LHCN-M2 (cell line): ENCODE data around the gene POTEE. TPM values are rescaled to one million over a fixed set of nuclear protein-coding genes. Genes with fewer than 3 reads are reported as not detected.
"Not testable (repeated sequence)": the region's sequence is repeated elsewhere in the genome, so short reads cannot be mapped to it uniquely, and the experiment has no call there.

Experiments
- DNase-seq: peaks from one replicate; pipeline ENCODE4 v3.0.0-alpha.2; 2012; ENCODE audit warnings: low read depth
- polyA plus RNA-seq: library from polyadenylated mRNA; unstranded; fragments of >200 nt; gene quantifications from one replicate; pipeline ENCODE4 v1.2.1, GENCODE V29; 2012; ENCODE audit warnings: missing spikeins
- total RNA-seq: library from RNA; depleted of rRNA; stranded (reverse); fragments of >200 nt; gene quantifications from 2 replicates; pipeline ENCODE4 v1.2.3, GENCODE V29; 2014; rRNA removed

POTEE gene
- total RNA-seq = not detected in 2 replicates
- 0.11 TPM for polyA plus RNA-seq

GRCh38 chr2:131209030-131209772 is at the start of gene POTEE:
Gene POTEE, plus strand, starts transcription at chr2:131209536. Its CDS starts 8,867 bp downstream, at chr2:131218403.
- not testable (repeated sequence) for DNase-seq

GRCh38 chr2:131165562-131165961 is 43.8 kb upstream of the POTEE start:
- not testable (repeated sequence) for DNase-seq

- no peak for DNase-seq
These were observed 40.8 kb upstream of the POTEE start for GRCh38 chr2:131168538-131168937.

DNA sequence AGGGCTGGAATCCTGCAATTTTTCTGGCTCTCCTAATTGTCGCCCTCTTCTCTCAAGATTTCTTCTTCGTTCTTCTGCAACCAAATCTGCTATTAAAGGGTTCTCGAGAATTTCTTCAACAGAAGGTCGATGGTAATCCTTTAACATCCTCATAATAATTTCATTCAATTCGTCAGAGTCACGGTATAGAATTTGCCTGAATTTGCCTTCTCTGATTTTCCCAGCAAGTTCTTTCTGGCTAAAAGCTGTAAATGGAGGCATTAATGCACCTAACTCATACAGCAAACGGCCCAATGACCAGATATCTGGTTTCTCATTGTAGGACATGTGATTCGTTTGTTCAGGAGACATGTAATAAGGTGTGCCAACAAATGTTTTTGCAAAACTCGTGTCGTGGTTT is 31.3 kb upstream of the POTEE start:
- not testable (repeated sequence) for DNase-seq

GRCh38 chr2:131178721-131179418 is 30.5 kb upstream of the POTEE start:
- not testable (repeated sequence) for DNase-seq

DNA sequence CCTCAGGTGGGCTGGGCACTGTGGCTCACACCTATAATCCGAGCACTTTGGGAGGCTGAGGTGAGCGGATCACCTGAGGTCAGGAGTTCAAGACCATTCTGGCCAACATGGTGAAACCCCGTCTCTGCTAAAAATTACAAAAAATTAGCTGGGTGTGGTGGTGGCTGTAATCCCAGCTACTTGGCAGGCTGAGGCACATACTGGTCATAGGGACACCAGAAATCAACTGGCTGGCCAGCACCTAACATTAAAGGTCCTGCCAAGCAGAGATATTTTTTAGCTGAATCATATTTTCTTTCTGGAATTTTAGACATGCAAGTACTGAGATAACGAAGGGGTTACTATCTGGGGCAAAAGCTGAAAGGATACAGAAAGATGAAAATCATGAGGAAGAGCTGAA is 27.9 kb upstream of the POTEE start:
- not testable (repeated sequence) for DNase-seq

DNA sequence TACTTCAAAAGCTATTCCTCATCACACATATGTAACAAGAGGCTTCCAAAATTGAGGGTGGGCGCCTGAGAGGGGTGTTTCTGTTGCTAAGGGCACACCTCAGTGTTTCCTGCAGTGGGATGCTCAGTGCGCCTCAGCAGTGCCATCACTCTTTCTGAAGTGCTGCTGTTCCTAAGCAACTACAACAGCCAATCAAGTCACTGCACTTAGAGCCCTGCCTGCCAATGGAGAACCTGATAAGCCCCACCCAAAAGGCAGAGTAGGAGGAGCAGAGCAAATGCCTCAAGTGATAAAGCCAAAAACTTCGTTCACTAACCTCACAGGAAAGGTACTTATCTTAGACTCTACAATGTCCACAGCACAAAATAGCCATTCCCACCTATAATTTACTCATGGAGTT is 15.9 kb upstream of the POTEE start:
- not testable (repeated sequence) for DNase-seq

- not testable (repeated sequence) for DNase-seq
These were observed 13.2 kb upstream of the POTEE start for GRCh38 chr2:131196186-131196585.

DNA sequence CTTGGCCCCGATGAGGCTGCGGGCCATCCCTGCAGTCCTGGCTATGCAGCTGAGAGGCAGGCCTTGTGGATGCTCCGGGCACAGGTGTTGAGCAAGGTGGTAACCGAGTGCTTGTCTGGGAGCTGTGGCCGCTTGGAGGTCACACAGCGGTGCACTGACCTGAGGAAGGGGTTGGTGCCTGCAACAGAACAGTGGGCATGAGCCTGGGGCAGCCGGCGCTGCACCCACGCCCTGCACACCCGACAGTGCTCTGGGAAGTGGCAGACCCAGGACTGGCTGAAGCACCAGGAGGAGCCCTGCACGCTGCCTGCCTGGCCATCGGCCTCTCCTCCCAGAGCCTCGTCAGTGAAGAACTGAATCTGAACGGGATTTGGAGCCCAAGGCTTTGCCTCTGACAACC is 8.2 kb upstream of the POTEE start:
- DNase-seq = no peak

- DNase-seq = not testable (repeated sequence)
These were observed 1.5 kb upstream of the POTEE start for GRCh38 chr2:131207839-131208238.

- not testable (repeated sequence) for DNase-seq
These were observed 403 bp downstream of the POTEE start for GRCh38 chr2:131209773-131210104.

GRCh38 chr2:131210434-131211211 is 1.3 kb downstream of the POTEE start:
- DNase-seq = not testable (repeated sequence)

- DNase-seq = not testable (repeated sequence)
These were observed 8.1 kb downstream of the POTEE start for GRCh38 chr2:131217238-131217986.

GRCh38 chr2:131235543-131236449 is 26.5 kb downstream of the POTEE start:
- not testable (repeated sequence) for DNase-seq

Other genes starting within 250 kb of the POTEE start
- 108 and 124 TPM in 2 replicates for gene FAM168B, start 116.1 kb upstream of the POTEE start, total RNA-seq
- gene PLEKHB2, start 104.2 kb upstream of the POTEE start, total RNA-seq = 134 and 140 TPM in 2 replicates
- gene RAB6D, start 154.6 kb downstream of the POTEE start, total RNA-seq = 0.06 TPM in 1 of 2 replicates, not detected in the other